GOT3 (cell line): Measurements from ENCODE around the gene SERTAD3.

Source experiments
- DNase-seq: peaks from one replicate; lab custom pipeline; 2025; ENCODE audit warnings: mixed read lengths; lab: John Stamatoyannopoulos, UW

SERTAD3 gene

DNA sequence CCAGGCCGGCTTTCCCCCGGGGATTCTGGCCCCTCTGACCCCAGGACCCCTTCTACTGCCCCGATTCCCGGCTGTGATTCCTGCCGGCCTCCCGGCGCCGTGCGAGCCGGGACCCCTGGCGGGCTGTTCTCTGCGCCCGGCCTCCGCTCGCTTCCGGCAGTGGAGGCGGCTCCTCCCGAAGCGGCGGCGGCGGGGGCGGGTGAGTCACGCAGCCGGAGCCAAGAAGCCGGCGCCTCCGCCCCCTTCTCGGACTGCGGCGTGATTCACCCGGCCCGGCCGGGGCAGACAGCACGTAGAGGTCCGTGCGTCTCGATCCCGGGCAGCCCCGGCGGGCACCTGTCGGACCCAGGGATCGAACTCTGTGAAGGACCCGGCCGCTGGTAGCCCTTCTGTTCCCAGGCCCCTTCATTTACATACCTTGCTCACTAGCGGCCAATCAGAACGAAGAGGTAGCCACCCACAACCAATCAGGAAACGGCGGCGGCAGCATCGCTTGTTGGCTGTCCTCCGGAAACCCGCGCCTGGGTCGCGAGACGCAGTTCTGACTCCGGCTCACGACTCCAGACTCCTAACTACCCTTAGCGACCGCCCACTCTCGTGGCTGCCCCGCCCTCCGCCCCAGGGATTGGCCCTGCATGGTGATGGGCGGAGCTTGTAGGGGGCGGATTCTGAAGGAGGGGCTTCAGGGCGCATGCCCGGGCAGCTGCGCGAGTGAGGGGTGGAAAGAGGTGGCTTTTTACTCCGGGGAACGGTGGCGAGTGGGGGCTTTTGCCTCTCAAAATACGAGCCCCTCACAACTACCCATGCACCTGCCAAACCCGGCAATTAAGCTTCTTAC, 18.5 kb downstream of the SERTAD3 start, which contains the start of gene SERTAD1:
Gene SERTAD1, minus strand, starts transcription at position 543 of the 838 bp plus-strand sequence. CDS start 2,446 bp downstream, outside the sequence.
- DNase-seq = peak; percentile 97

DNA sequence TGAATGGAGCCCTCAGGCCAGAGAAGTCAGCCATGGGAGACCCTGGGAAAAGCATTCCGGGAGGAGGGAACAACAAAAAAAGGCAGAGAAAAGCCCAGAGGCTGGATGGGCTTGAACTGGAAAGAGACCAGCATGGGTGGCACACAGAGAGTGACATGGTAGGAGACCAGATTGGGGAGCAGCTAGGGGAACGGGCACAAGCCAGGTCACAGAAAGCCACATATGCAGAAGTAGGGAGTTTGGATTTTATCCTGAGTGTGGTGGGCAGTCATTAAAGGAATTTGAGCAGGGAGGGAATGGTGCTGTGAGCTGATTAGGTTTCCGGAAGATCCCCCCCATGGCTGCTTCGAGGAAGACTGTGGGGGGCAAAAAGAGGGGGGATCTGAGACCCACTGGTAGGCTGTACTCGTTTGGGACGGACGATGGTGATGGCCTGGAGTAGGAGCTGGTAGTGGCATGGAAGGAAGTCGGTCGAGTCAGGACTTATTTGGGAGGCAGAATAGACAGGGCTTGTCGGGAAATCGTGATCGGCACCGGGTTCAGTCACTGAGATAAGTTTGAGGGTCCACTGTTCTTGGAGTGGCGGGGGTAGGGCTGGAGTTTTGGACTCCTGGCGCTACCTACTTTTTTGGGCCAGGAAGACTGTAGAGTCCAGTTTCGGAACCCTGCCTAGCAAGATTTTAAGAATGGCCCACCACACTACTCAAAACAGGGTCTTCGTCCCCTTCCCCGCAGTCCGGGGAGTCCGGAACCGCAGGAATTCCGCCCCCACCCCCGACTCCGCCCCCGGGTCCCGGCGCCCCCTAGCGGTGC, 19.3 kb downstream of the SERTAD3 start:
- DNase-seq = no peak

DNA sequence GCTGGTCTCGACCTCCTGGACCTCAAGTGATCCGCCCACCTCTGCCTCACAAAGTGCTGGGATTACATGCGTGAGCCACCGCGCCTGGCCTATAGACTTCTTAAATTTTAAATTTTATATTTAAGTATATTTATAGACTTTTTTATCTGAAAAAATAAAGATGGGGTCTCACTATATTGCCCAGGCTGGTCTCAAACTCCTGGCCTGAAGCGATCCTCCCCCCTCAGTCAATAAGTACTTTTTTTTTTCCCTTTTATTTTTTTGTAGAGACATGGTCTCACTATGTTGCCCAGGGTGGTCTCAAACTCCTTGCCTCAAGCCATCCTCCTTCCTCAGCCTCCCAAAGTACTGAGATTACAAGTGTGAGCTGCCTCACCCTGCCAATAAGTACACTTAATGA, 20.2 kb downstream of the SERTAD3 start:
- DNase-seq = no peak

DNA sequence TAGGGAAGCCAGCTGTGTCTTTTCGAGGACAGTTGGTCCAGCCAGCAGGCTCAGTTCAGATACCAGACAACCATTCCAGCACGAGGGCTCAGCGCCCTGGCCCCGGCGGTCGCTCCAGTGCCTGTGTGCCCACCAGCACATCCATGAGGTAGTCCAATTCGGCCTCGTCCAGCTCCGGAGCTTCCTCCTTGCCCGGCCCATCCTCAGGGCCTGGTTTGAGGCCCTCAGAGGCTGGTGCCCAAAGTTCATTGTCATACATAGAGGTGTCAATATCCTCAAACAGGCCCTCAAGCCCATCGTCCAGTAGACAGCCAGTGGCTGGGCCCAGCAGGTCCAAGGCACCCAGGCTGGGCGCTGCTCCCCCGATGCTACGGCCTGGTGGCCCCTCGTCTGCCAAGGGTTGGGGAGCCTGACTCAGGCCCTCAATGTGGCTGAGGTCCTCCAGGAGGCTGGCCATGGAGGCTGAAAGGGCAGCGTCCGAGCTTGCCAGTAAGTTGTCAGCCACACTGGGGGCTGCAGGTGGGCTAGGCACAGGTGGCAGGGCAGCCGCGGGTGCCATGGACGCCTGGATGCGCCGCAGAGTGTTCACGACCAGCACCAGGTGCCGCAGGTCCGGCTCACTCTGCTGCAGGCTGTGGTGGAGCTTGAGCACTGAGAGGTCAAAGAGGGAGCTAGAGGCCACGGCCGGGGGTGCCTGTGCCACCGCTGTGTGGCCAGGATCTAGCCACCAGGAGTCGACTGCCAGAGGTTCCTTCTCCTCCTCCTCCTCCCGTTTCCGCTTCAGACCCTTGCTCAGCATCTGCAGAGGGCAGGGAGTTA, 21.2 kb downstream of the SERTAD3 start:
- DNase-seq = no peak

DNA sequence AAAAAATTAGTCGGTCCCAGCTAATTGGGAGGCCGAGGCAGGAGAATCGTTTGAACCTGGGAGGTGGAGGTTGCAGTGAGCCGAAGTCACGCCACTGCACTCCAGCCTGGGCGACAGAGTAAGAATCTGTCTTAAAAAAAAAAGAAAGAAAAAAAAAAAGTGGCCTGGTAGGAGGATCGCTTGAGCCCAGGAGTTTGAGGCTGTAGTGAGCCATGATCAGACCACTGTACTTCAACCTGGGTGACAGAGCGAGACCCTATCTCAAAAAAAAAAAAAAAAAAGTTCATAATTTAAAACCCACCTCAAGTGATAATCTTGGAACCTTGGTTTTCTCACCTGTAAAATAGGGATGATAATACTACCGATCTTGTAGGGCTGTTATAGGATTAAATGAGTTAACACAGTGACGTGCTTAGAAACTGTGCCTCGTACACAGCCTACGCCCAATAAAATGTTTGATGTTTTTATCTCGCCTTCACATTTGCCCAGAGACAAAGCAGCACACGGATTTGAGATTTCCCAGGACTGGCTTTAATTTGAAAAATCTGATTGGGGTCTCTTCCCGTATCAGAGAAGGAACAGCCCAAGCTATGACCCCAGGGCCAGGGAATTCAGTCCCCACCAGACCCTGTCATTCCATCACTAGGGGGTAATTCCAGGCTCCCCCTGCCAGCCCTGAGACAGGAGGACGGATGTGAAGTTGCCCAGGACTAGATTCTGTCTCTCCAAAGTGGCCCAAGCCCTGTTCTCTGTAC, 22.0 kb downstream of the SERTAD3 start:
- no peak for DNase-seq

DNA sequence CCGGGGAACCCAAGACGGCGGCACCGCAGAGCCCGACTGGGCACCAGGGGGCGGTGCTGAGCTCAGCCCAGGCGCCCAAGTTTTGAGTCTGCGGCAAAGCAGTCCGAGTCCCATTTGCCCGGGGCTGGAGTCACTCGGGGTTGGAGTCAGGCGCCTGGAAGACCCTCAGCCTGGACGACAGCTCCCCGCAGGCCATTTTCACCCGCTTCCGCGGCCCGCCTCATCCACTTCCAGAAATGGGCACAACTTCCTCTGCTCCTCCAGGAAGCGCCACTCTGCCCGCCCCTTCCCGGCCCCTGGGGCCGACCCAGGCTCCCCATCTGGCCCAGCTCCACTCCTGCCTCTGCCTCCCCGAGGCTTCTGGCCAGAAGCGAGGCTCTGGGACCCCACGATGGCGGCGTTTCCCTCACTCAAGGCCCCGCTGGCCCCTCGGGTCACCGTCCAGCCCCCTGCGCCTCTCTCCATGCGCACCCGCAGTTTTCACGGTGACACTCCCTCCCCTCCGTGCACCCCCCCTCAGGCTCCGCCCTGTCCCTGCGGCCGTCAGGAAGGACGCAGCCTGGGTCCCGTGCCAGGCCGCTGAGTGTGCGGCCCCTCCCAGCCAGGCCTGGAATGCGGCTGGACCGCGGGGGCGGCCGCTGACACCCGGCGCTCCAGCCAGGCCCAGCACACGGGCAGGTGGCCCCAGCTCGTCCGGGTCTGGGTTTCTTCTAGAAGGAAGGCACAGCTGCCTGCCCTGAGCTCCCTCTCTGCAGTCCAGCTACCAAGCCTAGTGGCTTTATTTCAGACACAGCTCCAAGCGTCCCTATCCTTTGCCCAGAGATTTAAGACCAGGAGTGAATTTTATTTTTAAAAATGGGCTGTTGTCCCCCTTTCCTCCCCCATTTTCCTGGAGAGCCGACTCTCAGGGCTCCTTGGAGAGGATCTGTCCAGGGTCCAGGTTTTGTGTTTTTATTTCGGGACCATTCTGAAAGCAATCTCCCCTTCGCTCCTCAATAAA, 23.1 kb downstream of the SERTAD3 start:
- DNase-seq = peak; percentile 77

DNA sequence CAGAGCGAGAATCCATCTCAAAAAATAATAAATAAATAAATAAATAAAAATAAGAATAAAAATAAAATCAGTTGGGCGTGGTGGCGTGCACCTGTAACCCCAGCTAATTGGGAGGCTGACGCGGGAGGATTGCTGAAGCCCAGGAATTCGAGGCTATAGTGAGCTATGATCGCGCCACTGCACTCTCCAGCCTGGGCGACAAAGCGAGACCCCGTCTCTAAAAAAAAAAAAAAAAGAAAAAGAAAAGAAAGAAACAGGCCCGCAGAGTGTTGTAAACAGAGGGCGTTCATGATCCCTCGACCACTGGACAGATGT, 23.7 kb downstream of the SERTAD3 start:
- no peak for DNase-seq

DNA sequence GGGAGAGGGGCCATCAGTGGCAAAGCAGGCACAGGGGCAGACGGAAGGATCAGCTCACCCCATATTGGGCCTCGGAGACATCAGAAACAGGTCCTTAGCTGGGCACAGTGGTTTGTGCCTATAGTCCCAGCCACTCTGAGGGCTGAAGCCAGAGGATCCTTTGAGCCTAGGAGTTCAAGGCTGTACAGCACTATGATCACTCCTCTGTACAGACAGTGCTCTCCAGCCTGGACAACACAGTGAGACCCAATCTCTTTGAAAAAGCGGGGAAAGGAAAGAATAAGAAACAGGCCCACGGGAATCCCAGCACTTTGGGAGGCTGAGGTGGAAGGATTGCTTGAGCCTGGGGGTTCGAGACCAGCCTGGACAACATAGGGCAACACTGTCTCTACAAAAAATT, 24.4 kb downstream of the SERTAD3 start:
- DNase-seq = no peak

DNA sequence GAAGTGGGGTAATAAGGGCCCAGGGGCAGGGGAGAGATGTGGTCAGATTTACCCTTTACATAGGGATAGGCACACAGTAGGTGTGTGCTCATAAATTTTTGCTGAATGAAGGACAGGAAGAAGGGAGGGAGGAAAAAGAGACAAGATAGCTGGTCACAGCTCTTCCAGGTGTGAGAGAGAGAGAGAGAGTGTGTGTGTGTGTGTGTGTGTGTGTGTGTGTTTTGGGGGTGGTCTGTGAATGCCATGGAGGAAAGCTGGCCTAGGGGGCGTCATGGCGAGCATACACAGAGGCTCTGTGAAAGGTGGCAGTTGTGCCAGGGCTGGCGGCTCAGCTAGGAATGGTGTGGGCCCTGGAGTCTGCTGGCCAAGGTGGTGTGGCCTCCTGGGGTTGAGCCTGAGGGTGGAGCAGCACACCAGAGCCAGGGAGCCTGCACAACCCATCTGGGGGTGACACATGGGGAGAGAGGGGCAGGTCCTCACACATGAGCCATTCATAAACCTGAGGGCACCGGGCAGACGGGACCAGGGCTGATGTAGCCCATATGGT, 25.0 kb downstream of the SERTAD3 start:
- no peak for DNase-seq

DNA sequence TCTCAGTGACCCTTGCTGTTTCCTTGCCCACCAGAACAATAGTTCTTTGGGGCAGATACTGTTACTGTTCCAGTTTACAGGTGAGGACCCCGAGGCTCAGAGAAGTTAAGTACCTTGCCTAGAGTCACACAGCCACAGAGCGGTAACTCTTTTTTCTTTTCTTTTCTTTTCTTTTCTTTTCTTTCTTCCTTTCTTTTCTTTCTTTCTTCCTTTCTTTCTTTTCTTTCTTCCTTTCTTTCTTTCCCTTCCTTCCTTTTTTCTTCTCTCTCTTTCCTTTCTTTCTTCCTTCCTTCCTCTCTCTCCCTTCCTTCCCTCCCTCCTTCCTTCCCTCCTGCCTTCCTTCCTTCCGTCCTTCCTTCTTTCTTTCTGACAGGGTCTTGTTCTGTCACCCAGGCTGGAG, 26.1 kb downstream of the SERTAD3 start:
- no peak for DNase-seq

DNA sequence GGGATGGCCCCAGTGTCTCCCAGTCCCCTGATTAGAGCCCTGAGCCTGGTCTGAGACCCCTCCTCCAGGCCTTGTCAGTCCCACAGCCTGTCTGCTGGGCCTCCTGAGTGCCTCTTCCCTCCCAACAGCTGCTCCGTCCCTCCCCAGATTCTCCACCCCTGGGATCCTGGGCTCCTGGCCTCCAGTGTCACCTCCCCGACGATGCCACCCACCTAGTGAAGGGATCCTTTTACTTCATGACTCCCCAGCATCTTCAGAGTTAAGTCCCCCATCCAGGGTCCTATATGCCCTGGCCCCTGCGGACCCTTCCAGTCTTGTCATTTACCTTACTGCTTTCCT, 26.5 kb downstream of the SERTAD3 start:
- DNase-seq = no peak

DNA sequence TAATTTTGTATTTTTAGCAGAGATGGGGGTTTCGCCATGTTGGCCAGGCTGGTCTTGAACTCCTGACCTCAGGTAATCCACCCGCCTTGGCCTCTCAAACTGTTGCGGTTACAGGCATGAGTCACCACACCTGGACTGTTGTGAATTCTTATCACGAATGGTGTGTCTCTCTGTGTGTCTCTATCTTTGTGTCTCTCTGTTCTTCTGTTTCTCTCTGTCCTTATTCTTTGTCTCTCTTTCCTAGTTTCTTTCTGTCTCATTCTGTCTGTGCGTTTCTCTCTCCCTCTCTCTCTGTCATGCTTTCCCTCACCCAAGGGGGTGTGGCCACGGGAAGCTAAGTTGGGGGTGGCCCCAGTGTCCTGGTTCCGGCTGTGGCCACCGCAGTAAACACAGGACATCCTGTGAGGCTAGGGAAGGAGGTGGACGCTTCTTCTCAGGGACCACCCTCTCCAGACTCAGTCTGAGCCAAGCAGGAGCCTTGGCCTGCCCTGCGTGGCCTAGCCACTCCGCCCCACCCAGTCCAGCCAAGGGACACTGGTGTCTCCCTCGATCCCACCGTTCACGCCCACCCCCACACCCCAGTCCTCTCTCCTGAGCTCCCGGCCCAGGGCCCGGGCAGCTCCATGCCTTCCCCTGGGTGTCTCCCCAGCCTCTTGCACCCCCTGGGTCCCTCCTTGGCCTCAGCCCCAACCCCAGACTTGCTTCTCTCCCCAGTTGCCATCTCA, 27.1 kb downstream of the SERTAD3 start:
- DNase-seq = no peak

DNA sequence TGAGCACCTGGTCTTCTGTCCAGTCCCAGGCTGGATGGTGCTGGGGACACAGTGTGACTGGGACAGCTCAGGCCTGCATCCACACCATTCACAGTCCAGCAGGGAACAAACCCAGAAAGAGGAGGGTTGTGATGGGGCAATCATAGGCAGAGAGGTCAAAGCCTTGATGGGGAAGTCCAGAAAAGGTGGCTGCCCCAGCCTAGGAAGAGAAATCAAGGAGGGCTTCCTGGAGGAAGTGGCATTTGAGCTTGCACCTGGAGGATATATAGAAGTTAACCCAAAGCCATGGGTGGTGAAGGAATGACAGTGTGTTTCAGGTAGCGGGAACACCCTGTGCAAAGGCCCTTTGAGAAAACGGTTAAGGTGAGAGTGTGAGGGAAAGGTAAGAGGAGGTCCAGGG, 28.4 kb downstream of the SERTAD3 start:
- DNase-seq = no peak

DNA sequence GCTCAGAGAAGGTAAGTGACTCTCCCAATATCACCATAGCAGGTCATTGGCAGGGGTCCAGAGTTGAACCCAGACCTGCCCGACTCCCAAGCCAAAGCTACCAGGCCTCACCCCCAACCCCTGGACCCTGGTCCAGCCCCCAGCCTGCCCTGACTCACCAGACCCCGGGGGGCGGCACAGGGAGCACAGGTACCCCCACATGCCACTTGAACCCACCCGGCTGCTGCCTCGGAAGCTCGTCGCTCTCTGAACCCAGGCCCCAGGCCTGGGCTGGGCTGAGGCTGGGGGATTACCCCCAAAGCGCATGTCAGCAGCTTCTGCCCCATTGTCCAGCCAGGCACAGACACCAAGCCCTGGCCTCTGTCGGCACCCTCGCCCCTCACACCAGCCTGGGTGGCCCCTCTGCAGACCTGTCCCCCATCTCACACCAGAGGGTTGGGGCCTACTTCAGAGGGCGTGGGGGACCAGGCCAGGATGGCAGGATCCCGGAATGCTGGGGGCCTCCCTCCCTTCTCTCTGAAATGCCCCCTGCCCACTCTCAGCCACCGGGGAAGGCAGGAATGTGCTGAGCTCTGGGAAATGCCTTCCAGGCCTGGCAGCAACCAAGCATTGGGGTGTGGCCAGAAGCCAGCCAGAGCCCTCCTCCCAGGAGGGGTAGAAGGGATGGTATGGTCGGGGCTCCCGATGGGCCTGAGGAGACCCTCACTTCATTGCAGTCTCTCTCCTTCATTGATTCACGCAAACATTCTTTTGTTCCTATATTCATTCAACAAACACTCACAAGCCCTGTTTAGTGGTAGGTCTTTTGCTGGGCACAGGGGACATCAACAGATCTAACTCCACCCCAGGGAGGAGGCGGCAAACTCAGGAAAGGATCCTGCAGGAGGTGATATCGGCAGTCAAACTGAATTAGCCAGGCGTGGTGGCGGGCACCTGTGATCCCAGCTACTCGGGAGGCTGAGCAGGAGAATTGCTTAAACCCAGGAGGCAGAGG, 29.3 kb downstream of the SERTAD3 start:
- no peak for DNase-seq

DNA sequence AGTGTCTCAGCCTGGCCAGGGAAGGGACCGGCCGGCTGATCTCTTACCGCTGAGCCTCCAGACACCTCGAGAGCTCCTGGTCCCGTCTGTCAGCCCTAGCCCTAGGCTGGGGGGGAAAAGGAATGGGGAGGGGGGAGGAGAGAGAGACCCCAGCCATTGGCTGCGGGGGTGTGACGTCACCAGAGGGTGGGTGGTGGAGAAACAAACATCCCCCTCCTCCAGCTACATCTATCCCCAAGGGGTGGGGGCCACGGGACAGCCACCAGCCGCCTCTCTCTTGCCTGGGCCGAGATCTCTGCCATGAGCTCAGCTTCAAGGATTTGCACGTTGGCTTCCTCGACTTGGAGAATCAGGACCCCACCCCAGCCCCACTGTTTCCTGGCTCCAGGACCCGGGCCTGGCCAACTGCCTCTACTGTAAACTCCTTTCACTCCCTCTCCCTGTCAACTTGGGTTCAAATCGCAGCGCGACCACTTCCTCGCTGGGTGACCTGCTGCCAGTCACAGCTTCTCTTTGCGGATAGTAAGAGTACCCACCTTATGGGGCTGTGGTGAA, 30.8 kb downstream of the SERTAD3 start, which contains the start of gene PRX:
Gene PRX, minus strand, starts transcription at position 88 of the 555 bp plus-strand sequence. CDS start 5,446 bp downstream, outside the sequence.
- DNase-seq = no peak

DNA sequence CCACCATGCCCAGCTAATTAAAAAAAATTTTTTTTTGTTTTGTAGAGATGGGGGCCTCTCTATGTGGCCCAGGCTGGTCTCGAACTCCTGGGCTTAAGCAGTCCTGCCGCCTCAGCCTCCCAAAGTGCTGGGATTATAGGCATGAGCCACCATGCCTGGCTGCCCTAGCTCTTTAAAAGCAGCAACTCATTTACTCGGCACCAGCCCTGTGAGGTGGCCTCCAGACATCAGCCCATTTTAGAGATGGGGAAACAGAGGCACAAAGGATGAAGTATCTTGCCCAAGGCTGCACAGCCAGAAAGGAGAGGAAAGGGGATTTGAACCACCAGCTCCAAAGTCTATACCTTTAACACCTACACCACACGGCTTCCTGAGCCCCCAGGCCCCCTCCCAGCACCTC, 31.3 kb downstream of the SERTAD3 start:
- no peak for DNase-seq

DNA sequence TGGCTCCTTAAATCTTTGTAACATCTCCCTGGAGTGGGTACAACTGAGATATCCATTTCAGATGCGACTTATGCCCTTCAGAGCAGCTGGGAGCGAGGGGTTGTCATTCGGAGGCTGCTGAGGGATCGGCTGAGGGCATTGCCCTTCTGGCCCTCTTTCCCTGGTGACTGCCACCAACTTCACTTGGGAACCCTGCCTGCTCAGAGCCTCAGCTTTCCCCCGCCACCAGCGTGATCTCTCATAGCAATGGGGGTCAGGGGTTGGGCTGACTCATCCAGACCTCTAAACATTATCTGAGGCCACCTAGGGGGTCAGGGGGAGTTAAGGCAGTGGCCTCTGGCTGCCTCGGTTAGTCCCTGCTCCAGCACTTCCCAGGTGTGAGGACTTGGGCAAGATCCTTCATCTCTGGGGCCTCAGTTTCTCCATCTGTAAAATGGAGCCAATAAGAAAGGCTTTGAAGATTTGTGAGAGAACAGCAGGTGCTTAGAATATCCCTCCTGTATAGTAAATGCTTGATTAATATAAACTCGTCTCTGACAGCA, 32.1 kb downstream of the SERTAD3 start:
- no peak for DNase-seq
